NT2/D1 (cell line): ENCODE measurements around the gene TEX36.

ENCODE experiments used
- SUZ12 ChIP-seq: IDR thresholded peaks from 2 replicates; pipeline ENCODE4 v1.6.1; 2011; ENCODE audit not compliant: insufficient read length, insufficient read depth; ENCODE audit errors: extremely low read depth
- YY1 ChIP-seq: IDR thresholded peaks from 2 replicates; pipeline ENCODE4 v1.6.1; 2011; ENCODE audit not compliant: insufficient read length, insufficient read depth
- ZNF274 ChIP-seq: IDR thresholded peaks from 2 replicates; pipeline ENCODE4 v1.6.1; 2011; ENCODE audit warnings: mild to moderate bottlenecking, low read depth, low read length

GRCh38 chr10:125633517-125633999 lies 49.4 kb downstream of the TEX36 start:
- no peak for TF ChIP-seq ZNF274
- TF ChIP-seq YY1: no peak
- no peak for TF ChIP-seq SUZ12
